Measurements from ENCODE around the gene MUC5B. TPM values are rescaled to one million over a fixed set of nuclear protein-coding genes. Genes with fewer than 3 reads are reported as not detected.

The MUC5B gene
- total RNA-seq, 2 experiments from 2014 or later: not detected

- ChIA-PET POLR2A (no interaction called here), CTCF (no interaction called here)
- no peak overlapping the region for H3K27ac Mint-ChIP-seq
- DNase-seq: no peak
- H3K4me1 Mint-ChIP-seq: no peaks in the 10 kb centered on the region
- no peaks in the 10 kb centered on the region for H3K27me3 Mint-ChIP-seq
- no peaks in the 10 kb centered on the region for H3K9me3 Mint-ChIP-seq
- H3K4me3 Mint-ChIP-seq: no peak overlapping the region
- no peaks in the 10 kb centered on the region for H3K36me3 Mint-ChIP-seq (ENCODE audit: low read depth)
Observed at GRCh38 chr11:1232021-1232882, 9.4 kb downstream of the MUC5B start.

GRCh38 chr11:1232883-1233321, 10.0 kb downstream of the MUC5B start:
- Mint-ChIP-seq H3K9me3 (no peaks in the 10 kb centered on the region), H3K27me3 (no peaks in the 10 kb centered on the region), H3K36me3 (ENCODE audit: low read depth) (no peaks in the 10 kb centered on the region), H3K4me3 (no peak overlapping the region), H3K27ac (no peak overlapping the region), H3K4me1 (no peaks in the 10 kb centered on the region)
- no peak for DNase-seq
- POLR2A ChIA-PET: no interaction called here
- CTCF ChIA-PET: no interaction called here

- H3K9me3 Mint-ChIP-seq: no peaks in the 10 kb centered on the region
- POLR2A ChIA-PET: no interaction called here
- H3K4me1 Mint-ChIP-seq: no peaks in the 10 kb centered on the region
- DNase-seq: no peak
- CTCF ChIA-PET: no interaction called here
- H3K27me3 Mint-ChIP-seq: no peaks in the 10 kb centered on the region
- H3K4me3 Mint-ChIP-seq: no peak overlapping the region
- H3K36me3 Mint-ChIP-seq (ENCODE audit: low read depth): no peaks in the 10 kb centered on the region
- no peak overlapping the region for H3K27ac Mint-ChIP-seq
Observed at GRCh38 chr11:1233351-1234053, 10.6 kb downstream of the MUC5B start.

- POLR2A ChIA-PET: no interaction called here
- Mint-ChIP-seq H3K36me3 (ENCODE audit: low read depth) (no peaks in the 10 kb centered on the region), H3K27me3 (no peaks in the 10 kb centered on the region), H3K27ac (no peak overlapping the region), H3K9me3 (no peaks in the 10 kb centered on the region), H3K4me1 (no peaks in the 10 kb centered on the region), H3K4me3 (no peak overlapping the region)
- CTCF ChIA-PET: no interaction called here
- no peak for DNase-seq
Observed at GRCh38 chr11:1234054-1234720, 11.3 kb downstream of the MUC5B start.

- POLR2A ChIA-PET: no interaction called here
- no peak for DNase-seq
- H3K36me3 Mint-ChIP-seq (ENCODE audit: low read depth): no peaks in the 10 kb centered on the region
- no peaks in the 10 kb centered on the region for H3K4me1 Mint-ChIP-seq
- H3K27me3 Mint-ChIP-seq: no peaks in the 10 kb centered on the region
- no peaks in the 10 kb centered on the region for H3K9me3 Mint-ChIP-seq
- H3K27ac Mint-ChIP-seq: no peak overlapping the region
- H3K4me3 Mint-ChIP-seq: no peak overlapping the region
- CTCF ChIA-PET: no interaction called here
Observed at GRCh38 chr11:1234771-1235305, 12.0 kb downstream of the MUC5B start.

GRCh38 chr11:1235306-1235900, 12.5 kb downstream of the MUC5B start:
- no peaks in the 10 kb centered on the region for H3K4me1 Mint-ChIP-seq
- H3K27ac Mint-ChIP-seq: no peak overlapping the region
- no peaks in the 10 kb centered on the region for H3K36me3 Mint-ChIP-seq (ENCODE audit: low read depth)
- DNase-seq: no peak
- no peak overlapping the region for H3K4me3 Mint-ChIP-seq
- POLR2A ChIA-PET: no interaction called here
- no peaks in the 10 kb centered on the region for H3K27me3 Mint-ChIP-seq
- H3K9me3 Mint-ChIP-seq: no peaks in the 10 kb centered on the region
- CTCF ChIA-PET: interaction anchor here (0.7 kb wide), 1 partner anchor 840 kb away, joined by 3 read pairs; no protein-coding TSS in a partner anchor

- ChIA-PET CTCF (interaction anchor here (0.7 kb wide), 1 partner anchor 839 kb away, joined by 3 read pairs; no protein-coding TSS in a partner anchor), POLR2A (no interaction called here)
- no peak for DNase-seq
- Mint-ChIP-seq H3K36me3 (ENCODE audit: low read depth) (no peaks in the 10 kb centered on the region), H3K4me1 (no peaks in the 10 kb centered on the region), H3K4me3 (no peak overlapping the region), H3K9me3 (no peaks in the 10 kb centered on the region), H3K27me3 (no peaks in the 10 kb centered on the region), H3K27ac (no peak overlapping the region)
Observed at GRCh38 chr11:1235901-1236315, 13.0 kb downstream of the MUC5B start.

- H3K4me3 Mint-ChIP-seq: no peak overlapping the region
- no peaks in the 10 kb centered on the region for H3K9me3 Mint-ChIP-seq
- no peaks in the 10 kb centered on the region for H3K36me3 Mint-ChIP-seq (ENCODE audit: low read depth)
- POLR2A ChIA-PET: no interaction called here
- no peaks in the 10 kb centered on the region for H3K27me3 Mint-ChIP-seq
- no peak overlapping the region for H3K27ac Mint-ChIP-seq
- no peaks in the 10 kb centered on the region for H3K4me1 Mint-ChIP-seq
- CTCF ChIA-PET: interaction anchor here (0.7 kb wide), 1 partner anchor 839 kb away, joined by 3 read pairs; no protein-coding TSS in a partner anchor
- no peak for DNase-seq
Observed at GRCh38 chr11:1236316-1237127, 13.7 kb downstream of the MUC5B start.

- Mint-ChIP-seq H3K36me3 (ENCODE audit: low read depth) (no peaks in the 10 kb centered on the region), H3K27me3 (no peaks in the 10 kb centered on the region), H3K27ac (no peak overlapping the region), H3K4me3 (no peak overlapping the region), H3K9me3 (no peaks in the 10 kb centered on the region), H3K4me1 (no peaks in the 10 kb centered on the region)
- DNase-seq: no peak
- ChIA-PET POLR2A (no interaction called here), CTCF (no interaction called here)
Observed at GRCh38 chr11:1237128-1237580, 14.3 kb downstream of the MUC5B start.

- Mint-ChIP-seq H3K4me3 (no peak overlapping the region), H3K27ac (no peak overlapping the region), H3K9me3 (no peaks in the 10 kb centered on the region), H3K27me3 (no peaks in the 10 kb centered on the region), H3K36me3 (ENCODE audit: low read depth) (no peaks in the 10 kb centered on the region), H3K4me1 (no peaks in the 10 kb centered on the region)
- ChIA-PET POLR2A (no interaction called here), CTCF (no interaction called here)
- DNase-seq: no peak
Observed at GRCh38 chr11:1237851-1238250, 15.0 kb downstream of the MUC5B start.

GRCh38 chr11:1238767-1239595, 16.1 kb downstream of the MUC5B start:
- Mint-ChIP-seq H3K4me1 (no peaks in the 10 kb centered on the region), H3K36me3 (ENCODE audit: low read depth) (no peaks in the 10 kb centered on the region), H3K4me3 (no peak overlapping the region), H3K27me3 (no peaks in the 10 kb centered on the region), H3K27ac (no peak overlapping the region), H3K9me3 (no peaks in the 10 kb centered on the region)
- POLR2A ChIA-PET: no interaction called here
- no peak for DNase-seq
- CTCF ChIA-PET: no interaction called here
